OCI-LY1 (cell line): Measurements from ENCODE around the gene IGSF9B.
A peak's percentile ranks its signal among the peaks of the same experiment; 100 is the strongest.

Experiments
- H2AFZ ChIP-seq: fragments of 200-600 bp; sonication (generic), shearing (Covaris generic); 2 replicates; pipeline ENCODE4 v1.6.0; 2014; ENCODE audit warnings: antibody characterized with exemption, mild to moderate bottlenecking, low read length
- H3F3A ChIP-seq: fragments of 200-600 bp; sonication (generic), shearing (Covaris generic); 2 replicates; pipeline ENCODE4 v1.6.0; 2014; ENCODE audit warnings: mild to moderate bottlenecking, antibody characterized with exemption, low read length, moderate library complexity; ENCODE audit not compliant: insufficient read depth
- H3K27ac ChIP-seq: fragments of 200-600 bp; sonication (generic); 2 replicates; pipeline ENCODE4 v1.5.1; 2014; ENCODE audit warnings: low read length, mixed run types, mild to moderate bottlenecking, low read depth; ENCODE audit not compliant: poor library complexity, severe bottlenecking
- H3K27me3 ChIP-seq: fragments of 200-600 bp; sonication (generic); 2 replicates; pipeline ENCODE4 v1.6.0; 2014; ENCODE audit warnings: antibody characterized with exemption, mild to moderate bottlenecking, low read length, moderate library complexity; ENCODE audit not compliant: insufficient read depth
- H3K36me3 ChIP-seq: fragments of 200-600 bp; sonication (generic); 2 replicates; pipeline ENCODE4 v1.6.1; 2014; ENCODE audit warnings: mild to moderate bottlenecking, antibody characterized with exemption, low read length, moderate library complexity, mixed read lengths; ENCODE audit not compliant: insufficient read depth
- H3K4me1 ChIP-seq: fragments of 200-600 bp; sonication (generic); 2 replicates; pipeline ENCODE4 v1.5.1; 2014; ENCODE audit warnings: mild to moderate bottlenecking, low read length, moderate library complexity; ENCODE audit not compliant: insufficient read depth, severe bottlenecking
- H3K4me2 ChIP-seq: fragments of 200-600 bp; sonication (generic), shearing (Covaris generic); 2 replicates; pipeline ENCODE4 v1.6.1; 2014; ENCODE audit warnings: low read length
- H3K4me3 ChIP-seq: fragments of 200-600 bp; sonication (generic); 2 replicates; pipeline ENCODE4 v1.5.1; 2014; ENCODE audit warnings: low read length, low read depth, mild to moderate bottlenecking, mixed read lengths; ENCODE audit not compliant: poor library complexity, severe bottlenecking
- H3K79me2 ChIP-seq: fragments of 200-600 bp; shearing (Covaris generic); 2 replicates; pipeline ENCODE4 v1.6.1; 2016; ENCODE audit warnings: mixed run types, low read length, mixed read lengths; ENCODE audit not compliant: insufficient read depth
- H3K9ac ChIP-seq: fragments of 200-600 bp; sonication (generic), shearing (Covaris generic); 2 replicates; pipeline ENCODE4 v1.6.1; 2014; ENCODE audit warnings: mild to moderate bottlenecking, low read length, mixed read lengths
- H3K9me2 ChIP-seq: fragments of 200-600 bp; sonication (generic), shearing (Covaris generic); 2 replicates; pipeline ENCODE4 v1.6.1; 2014; ENCODE audit warnings: low read depth, mild to moderate bottlenecking, low read length, mixed read lengths
- H3K9me3 ChIP-seq: fragments of 200-600 bp; shearing (Covaris generic); 2 replicates; pipeline ENCODE4 v1.6.1; 2014; ENCODE audit warnings: low read length, mixed read lengths
- H4K20me1 ChIP-seq: fragments of 200-600 bp; sonication (generic), shearing (Covaris generic); 2 replicates; pipeline ENCODE4 v1.6.0; 2016; ENCODE audit warnings: mild to moderate bottlenecking, low read length; ENCODE audit not compliant: insufficient read depth
- EZH2 ChIP-seq: fragments of 200-600 bp; sonication (generic), shearing (Covaris generic); IDR thresholded peaks from 2 replicates; pipeline ENCODE4 v1.8.0; 2017; ENCODE audit warnings: borderline replicate concordance, mixed run types, mild to moderate bottlenecking, antibody characterized with exemption, low read length, moderate library complexity, mixed read lengths
- TF ChIP-seq, protein P1 (sequence below): fragments of 200-600 bp; sonication (generic), shearing (Covaris generic); IDR thresholded peaks from 2 replicates; pipeline ENCODE4 v1.5.1; 2017; ENCODE audit warnings: mild to moderate bottlenecking, antibody characterized with exemption, low read length, moderate library complexity, mixed read lengths

The IGSF9B gene

GRCh38 chr11:133966921-133967598 is 10.3 kb upstream of the IGSF9B start:
- no peak for TF ChIP-seq EZH2
- TF ChIP-seq, protein P1, sequence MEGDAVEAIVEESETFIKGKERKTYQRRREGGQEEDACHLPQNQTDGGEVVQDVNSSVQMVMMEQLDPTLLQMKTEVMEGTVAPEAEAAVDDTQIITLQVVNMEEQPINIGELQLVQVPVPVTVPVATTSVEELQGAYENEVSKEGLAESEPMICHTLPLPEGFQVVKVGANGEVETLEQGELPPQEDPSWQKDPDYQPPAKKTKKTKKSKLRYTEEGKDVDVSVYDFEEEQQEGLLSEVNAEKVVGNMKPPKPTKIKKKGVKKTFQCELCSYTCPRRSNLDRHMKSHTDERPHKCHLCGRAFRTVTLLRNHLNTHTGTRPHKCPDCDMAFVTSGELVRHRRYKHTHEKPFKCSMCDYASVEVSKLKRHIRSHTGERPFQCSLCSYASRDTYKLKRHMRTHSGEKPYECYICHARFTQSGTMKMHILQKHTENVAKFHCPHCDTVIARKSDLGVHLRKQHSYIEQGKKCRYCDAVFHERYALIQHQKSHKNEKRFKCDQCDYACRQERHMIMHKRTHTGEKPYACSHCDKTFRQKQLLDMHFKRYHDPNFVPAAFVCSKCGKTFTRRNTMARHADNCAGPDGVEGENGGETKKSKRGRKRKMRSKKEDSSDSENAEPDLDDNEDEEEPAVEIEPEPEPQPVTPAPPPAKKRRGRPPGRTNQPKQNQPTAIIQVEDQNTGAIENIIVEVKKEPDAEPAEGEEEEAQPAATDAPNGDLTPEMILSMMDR = peak; percentile 17; the same call in 1 of the 2 replicates
- H3K36me3 ChIP-seq = no peaks in the 10 kb centered on the region
- no peak overlapping the region for H3K4me3 ChIP-seq
- no peak overlapping the region for H3K4me2 ChIP-seq
- H4K20me1 ChIP-seq = no peaks in the 10 kb centered on the region
- no peak overlapping the region for H3K9ac ChIP-seq
- H3K9me3 ChIP-seq = no peaks in the 10 kb centered on the region
- H3K4me1 ChIP-seq = no peaks in the 10 kb centered on the region
- no peaks in the 10 kb centered on the region for H3K79me2 ChIP-seq
- H3K27ac ChIP-seq = no peak overlapping the region
- H3K9me2 ChIP-seq = no peaks in the 10 kb centered on the region
- H2AFZ ChIP-seq = no peak overlapping the region
- H3K27me3 ChIP-seq = no peaks in the 10 kb centered on the region
- H3F3A ChIP-seq = no peaks in the 10 kb centered on the region

GRCh38 chr11:133966172-133966651 is 9.4 kb upstream of the IGSF9B start:
- Histone ChIP-seq H3K4me3 (no peak overlapping the region), H3F3A (no peaks in the 10 kb centered on the region), H3K4me1 (no peaks in the 10 kb centered on the region), H3K9me3 (no peaks in the 10 kb centered on the region), H3K4me2 (no peak overlapping the region), H3K9me2 (no peaks in the 10 kb centered on the region), H3K79me2 (no peaks in the 10 kb centered on the region), H4K20me1 (no peaks in the 10 kb centered on the region), H3K9ac (no peak overlapping the region), H3K27ac (no peak overlapping the region), H3K27me3 (no peaks in the 10 kb centered on the region), H2AFZ (no peak overlapping the region), H3K36me3 (no peaks in the 10 kb centered on the region)
- TF ChIP-seq, protein P1 = no peak
- no peak for TF ChIP-seq EZH2

GRCh38 chr11:133965031-133965601 is 8.3 kb upstream of the IGSF9B start:
- Histone ChIP-seq H3K4me3 (no peak overlapping the region), H3K9ac (no peak overlapping the region), H3K4me2 (no peak overlapping the region), H3K9me3 (no peaks in the 10 kb centered on the region), H2AFZ (no peak overlapping the region), H3K9me2 (no peaks in the 10 kb centered on the region), H3K36me3 (no peaks in the 10 kb centered on the region), H3K27me3 (no peaks in the 10 kb centered on the region), H3K4me1 (no peaks in the 10 kb centered on the region), H4K20me1 (no peaks in the 10 kb centered on the region), H3K79me2 (no peaks in the 10 kb centered on the region), H3F3A (no peaks in the 10 kb centered on the region), H3K27ac (no peak overlapping the region)
- TF ChIP-seq, protein P1 = no peak
- no peak for TF ChIP-seq EZH2
